Type B pancreatic cell (in vitro differentiated cells): ENCODE data around the gene LRMDA. TPM values are rescaled to one million over a fixed set of nuclear protein-coding genes. Genes with fewer than 3 reads are reported as not detected.
"Not testable (repeated sequence)": the region's sequence is repeated elsewhere in the genome, so short reads cannot be mapped to it uniquely, and the experiment has no call there.

Experiments used
- DNase-seq: peaks from one replicate; pipeline ENCODE4 v3.0.0; 2021; ENCODE audit warnings: mixed read lengths; ENCODE audit not compliant: unreplicated experiment; ENCODE audit errors: extremely low spot score
- H3K27ac Mint-ChIP-seq: 2 replicates; pipeline ENCODE4 v1.8.0; 2021; ENCODE audit warnings: mild to moderate bottlenecking, mixed read lengths
- H3K27me3 Mint-ChIP-seq: 2 replicates; pipeline ENCODE4 v1.8.0; 2021; ENCODE audit warnings: mixed read lengths
- H3K36me3 Mint-ChIP-seq: 2 replicates; pipeline ENCODE4 v1.8.0; 2021; ENCODE audit warnings: mixed read lengths
- H3K4me1 Mint-ChIP-seq: one replicate; pipeline ENCODE4 v1.8.0; 2021; ENCODE audit warnings: mixed read lengths; ENCODE audit not compliant: unreplicated experiment
- H3K4me3 Mint-ChIP-seq: 2 replicates; pipeline ENCODE4 v1.8.0; 2021; ENCODE audit warnings: mild to moderate bottlenecking, mixed read lengths
- H3K9me3 Mint-ChIP-seq: 2 replicates; pipeline ENCODE4 v1.8.0; 2021; ENCODE audit warnings: mixed read lengths
- total RNA-seq: library from RNA; stranded (reverse); gene quantifications from 2 replicates; pipeline ENCODE4 v1.2.1, GENCODE V29; 2021; ENCODE audit warnings: low replicate concordance
- TF ChIP-seq, protein P1 (sequence below): fragments of 200-600 bp; sonication (generic); conservative IDR thresholded peaks from 2 replicates; pipeline ENCODE4 v1.5.0; 2021; ENCODE audit warnings: antibody characterized with exemption, mild to moderate bottlenecking

The LRMDA gene
- total RNA-seq, 1 donor from 2014 or later = 2.0 TPM

DNA sequence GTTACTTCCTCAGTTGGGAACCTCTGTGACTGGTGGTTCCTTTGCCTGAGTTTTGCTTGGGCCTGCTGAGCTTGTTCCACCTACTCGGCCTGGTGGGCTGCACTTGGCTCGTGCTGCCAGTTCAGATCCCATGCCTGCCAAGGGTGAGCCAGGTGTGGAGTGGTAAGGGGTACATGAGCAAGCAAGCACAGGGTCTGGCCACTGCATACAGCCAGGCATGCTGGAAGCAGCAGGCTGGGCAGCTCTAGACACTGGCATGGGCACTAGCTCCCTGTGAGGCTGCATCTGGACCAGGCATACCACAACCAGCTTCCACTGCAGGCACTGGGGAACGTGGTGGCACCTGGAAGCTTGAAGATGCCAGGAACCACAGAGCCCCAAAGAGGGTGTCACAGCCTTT, 624.0 kb downstream of the LRMDA start:
- no peak overlapping the region for H3K4me3 Mint-ChIP-seq
- H3K27me3 Mint-ChIP-seq = peaks cover 53% of the 10 kb centered on the region
- peaks cover 5% of the 10 kb centered on the region for H3K36me3 Mint-ChIP-seq
- DNase-seq = no peak
- peaks cover 8% of the 10 kb centered on the region for H3K9me3 Mint-ChIP-seq
- no peak overlapping the region for H3K27ac Mint-ChIP-seq
- TF ChIP-seq, protein P1, sequence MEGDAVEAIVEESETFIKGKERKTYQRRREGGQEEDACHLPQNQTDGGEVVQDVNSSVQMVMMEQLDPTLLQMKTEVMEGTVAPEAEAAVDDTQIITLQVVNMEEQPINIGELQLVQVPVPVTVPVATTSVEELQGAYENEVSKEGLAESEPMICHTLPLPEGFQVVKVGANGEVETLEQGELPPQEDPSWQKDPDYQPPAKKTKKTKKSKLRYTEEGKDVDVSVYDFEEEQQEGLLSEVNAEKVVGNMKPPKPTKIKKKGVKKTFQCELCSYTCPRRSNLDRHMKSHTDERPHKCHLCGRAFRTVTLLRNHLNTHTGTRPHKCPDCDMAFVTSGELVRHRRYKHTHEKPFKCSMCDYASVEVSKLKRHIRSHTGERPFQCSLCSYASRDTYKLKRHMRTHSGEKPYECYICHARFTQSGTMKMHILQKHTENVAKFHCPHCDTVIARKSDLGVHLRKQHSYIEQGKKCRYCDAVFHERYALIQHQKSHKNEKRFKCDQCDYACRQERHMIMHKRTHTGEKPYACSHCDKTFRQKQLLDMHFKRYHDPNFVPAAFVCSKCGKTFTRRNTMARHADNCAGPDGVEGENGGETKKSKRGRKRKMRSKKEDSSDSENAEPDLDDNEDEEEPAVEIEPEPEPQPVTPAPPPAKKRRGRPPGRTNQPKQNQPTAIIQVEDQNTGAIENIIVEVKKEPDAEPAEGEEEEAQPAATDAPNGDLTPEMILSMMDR = no peak
- H3K4me1 Mint-ChIP-seq = peaks cover 29% of the 10 kb centered on the region

DNA sequence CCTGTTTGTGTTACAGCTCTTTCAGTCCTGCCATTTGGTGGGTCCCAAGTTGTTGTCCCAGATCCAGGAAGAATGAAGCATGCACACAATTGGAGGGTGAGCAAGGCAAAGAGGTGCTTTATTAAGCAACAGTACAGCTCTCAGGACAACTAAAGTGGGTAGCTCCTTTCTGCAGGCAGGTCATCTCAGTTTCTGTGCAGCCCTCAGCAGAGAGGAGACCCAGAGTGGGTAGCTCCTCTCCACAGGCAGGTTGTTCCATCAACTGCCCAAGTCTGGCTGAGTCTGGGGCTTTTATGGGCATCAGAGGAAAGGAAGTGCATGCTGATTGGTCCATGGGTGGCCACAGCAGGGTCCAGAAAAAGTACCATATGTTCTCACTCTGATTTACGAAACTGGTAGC, 624.5 kb downstream of the LRMDA start:
- no peak for DNase-seq
- H3K4me1 Mint-ChIP-seq = peaks cover 24% of the 10 kb centered on the region
- TF ChIP-seq, protein P1 = no peak
- no peak overlapping the region for H3K27ac Mint-ChIP-seq
- peaks cover 12% of the 10 kb centered on the region for H3K9me3 Mint-ChIP-seq
- H3K4me3 Mint-ChIP-seq = no peak overlapping the region
- peaks cover 54% of the 10 kb centered on the region for H3K27me3 Mint-ChIP-seq
- peaks cover 5% of the 10 kb centered on the region for H3K36me3 Mint-ChIP-seq

DNA sequence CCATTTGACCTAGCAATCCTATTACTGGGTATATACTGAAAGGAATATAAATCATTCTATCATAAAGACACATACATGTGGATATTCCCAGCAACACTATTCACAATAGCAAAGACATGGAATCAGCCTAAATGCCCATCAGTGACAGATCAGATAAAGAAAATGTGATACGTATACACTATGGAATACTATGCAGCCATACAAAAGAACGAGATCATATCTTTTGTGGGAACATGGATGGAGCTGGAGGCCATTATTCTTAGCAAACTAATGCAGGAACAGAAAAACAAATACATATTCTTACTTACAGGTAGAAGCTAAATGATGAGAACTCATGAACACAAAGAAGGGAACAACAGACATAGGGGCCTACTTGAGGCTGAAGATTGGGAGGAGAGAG, 629.6 kb downstream of the LRMDA start:
- not testable (repeated sequence) for H3K36me3 Mint-ChIP-seq, DNase-seq, H3K4me1 Mint-ChIP-seq, H3K27ac Mint-ChIP-seq, H3K4me3 Mint-ChIP-seq
- Mint-ChIP-seq H3K27me3 (peaks cover 42% of the 10 kb centered on the region), H3K9me3 (peaks cover 19% of the 10 kb centered on the region)

DNA sequence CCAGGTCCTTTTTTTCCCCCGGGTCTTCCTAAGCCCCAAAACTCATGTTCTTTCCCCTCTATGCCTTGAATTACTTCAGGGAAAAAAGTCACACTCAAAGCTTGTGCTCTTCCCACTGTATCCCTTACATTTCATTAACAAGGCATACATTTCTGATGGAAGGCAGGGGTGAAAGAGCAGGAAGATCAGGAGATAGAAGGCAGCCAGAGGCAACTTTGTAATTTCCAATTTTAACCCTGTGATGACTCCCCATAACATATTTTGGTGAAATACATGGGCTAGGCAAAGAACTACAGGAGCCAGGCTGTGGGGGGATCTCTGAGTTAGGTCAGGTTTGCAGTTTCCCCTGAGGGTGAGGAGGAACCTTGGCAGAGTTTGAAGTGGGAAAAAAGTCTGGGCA, 635.0 kb downstream of the LRMDA start:
- H3K9me3 Mint-ChIP-seq = peaks cover 12% of the 10 kb centered on the region
- peaks cover 54% of the 10 kb centered on the region for H3K27me3 Mint-ChIP-seq
- H3K4me3 Mint-ChIP-seq = no peak overlapping the region
- TF ChIP-seq, protein P1 = no peak
- H3K27ac Mint-ChIP-seq = no peak overlapping the region
- peaks cover 5% of the 10 kb centered on the region for H3K4me1 Mint-ChIP-seq
- DNase-seq = no peak
- peaks cover 8% of the 10 kb centered on the region for H3K36me3 Mint-ChIP-seq

DNA sequence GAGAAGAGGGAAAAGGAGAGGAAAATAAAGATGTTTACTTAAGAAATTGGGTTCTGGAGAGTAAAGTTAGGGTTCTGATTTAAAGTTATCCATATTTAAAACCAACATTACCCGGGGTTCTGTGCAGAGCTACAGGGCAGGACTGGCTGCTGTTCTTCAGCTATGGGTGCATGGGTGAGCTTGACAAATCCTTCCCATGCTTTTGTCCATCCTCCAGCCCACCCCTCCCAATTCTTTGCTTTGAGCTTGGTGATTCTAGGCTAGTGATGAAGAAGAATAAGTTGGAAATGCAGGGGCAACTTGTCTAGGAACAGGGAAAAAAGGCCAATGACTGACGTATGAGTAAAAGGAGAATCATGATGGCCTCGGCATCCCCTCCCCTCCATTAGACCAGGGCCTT, 636.0 kb downstream of the LRMDA start:
- Mint-ChIP-seq H3K9me3 (peaks cover 12% of the 10 kb centered on the region), H3K27ac (no peak overlapping the region), H3K36me3 (peaks cover 8% of the 10 kb centered on the region), H3K4me1 (peaks cover 15% of the 10 kb centered on the region), H3K4me3 (no peak overlapping the region), H3K27me3 (peaks cover 51% of the 10 kb centered on the region)
- TF ChIP-seq, protein P1 = no peak
- DNase-seq = no peak

DNA sequence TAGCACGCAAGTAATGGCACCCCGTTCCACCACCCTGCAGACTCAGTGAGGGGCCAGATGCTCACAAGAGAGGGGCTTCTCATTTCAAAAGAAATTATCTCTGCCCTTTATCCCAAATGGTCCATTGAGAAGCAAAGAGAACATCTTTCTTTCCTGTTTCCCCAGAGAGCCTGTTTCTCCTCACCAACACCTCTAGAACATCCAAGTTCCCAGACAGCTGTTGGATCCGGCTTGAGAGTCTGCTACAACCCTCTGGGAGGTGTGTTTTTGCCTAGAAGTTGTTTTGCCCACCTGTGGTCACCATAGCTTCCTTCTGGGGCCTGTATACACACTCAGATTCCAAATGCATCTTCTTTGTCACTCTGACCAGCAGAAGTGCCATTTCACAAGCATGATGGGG, 637.4 kb downstream of the LRMDA start:
- H3K36me3 Mint-ChIP-seq = peaks cover 8% of the 10 kb centered on the region
- no peak overlapping the region for H3K4me3 Mint-ChIP-seq
- H3K27me3 Mint-ChIP-seq = peaks cover 50% of the 10 kb centered on the region
- TF ChIP-seq, protein P1 = no peak
- H3K27ac Mint-ChIP-seq = no peak overlapping the region
- peaks cover 12% of the 10 kb centered on the region for H3K9me3 Mint-ChIP-seq
- H3K4me1 Mint-ChIP-seq = peaks cover 26% of the 10 kb centered on the region
- DNase-seq = no peak
